Measurements from ENCODE around the gene TSPO. TPM values are rescaled to one million over a fixed set of nuclear protein-coding genes. Genes with fewer than 3 reads are reported as not detected.

Gene TSPO
- total RNA-seq, 1 donor from 2014 or later = 1.6 TPM

DNA sequence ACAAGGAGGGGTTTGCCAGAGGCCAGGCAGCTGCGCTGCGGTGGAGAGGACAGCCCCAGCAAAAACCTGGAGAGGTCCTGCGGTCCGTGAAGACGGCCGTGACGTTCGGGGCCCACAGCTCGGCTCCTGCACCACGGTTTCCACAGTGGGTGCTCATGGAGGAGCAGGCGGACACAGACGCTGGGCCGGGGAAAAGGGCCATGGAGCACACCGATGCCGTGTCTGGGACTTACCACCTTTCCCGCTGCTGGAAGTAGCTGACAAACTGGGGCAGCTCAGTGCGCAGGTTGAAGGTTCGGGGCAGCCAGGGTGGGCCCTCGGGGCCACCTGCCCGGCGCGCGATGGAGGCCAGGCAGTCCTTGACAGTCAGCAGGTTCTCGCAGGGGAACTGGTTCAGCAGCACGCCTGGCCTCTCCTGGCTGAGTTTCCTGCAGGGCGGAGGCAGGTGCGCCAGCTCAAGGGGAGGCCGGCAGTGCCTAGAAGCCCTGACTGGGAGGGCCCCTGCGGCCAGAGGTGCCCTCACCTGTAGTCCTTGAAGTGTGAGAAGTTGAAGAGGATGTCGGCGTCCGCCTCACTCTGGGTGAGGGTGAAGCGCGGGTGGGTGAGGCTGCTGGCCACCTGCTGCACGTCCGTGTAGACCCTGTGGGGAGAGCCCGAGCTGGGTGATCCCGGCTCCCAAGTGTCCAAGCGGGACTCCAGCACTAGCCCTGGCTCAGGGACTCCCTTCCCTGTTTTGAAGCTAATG lies 22.8 kb downstream of the TSPO start:
- Histone ChIP-seq H3K4me2 (no peak overlapping the region), H3K4me3 (no peak overlapping the region), H3K79me2 (ENCODE audit: low read depth) (no peaks in the 10 kb centered on the region), H3K9ac (no peak overlapping the region), H3K4me1 (no peaks in the 10 kb centered on the region), H3K9me3 (ENCODE audit: low read depth) (no peaks in the 10 kb centered on the region), H2AFZ (replicated peaks) (no peak overlapping the region), H3K36me3 (no peaks in the 10 kb centered on the region), H3F3A (ENCODE audit: low read depth) (no peaks in the 10 kb centered on the region), H4K20me1 (ENCODE audit: low read depth) (no peaks in the 10 kb centered on the region), H3K27me3 (no peaks in the 10 kb centered on the region), H3K27ac (no peak overlapping the region)
- no peak for DNase-seq (ENCODE audit: low spot score)
- no peak overlapping the region for H3K27ac Mint-ChIP-seq
- TF ChIP-seq EZH2 (IDR thresholded peaks at IDR 0.05) (no peak), CTCF (IDR thresholded peaks at IDR 0.05) (no peak), EZH2phosphoT487 (IDR thresholded peaks at IDR 0.05) (no peak)
- no peaks in the 10 kb centered on the region for H3K4me1 Mint-ChIP-seq
- H3K27me3 Mint-ChIP-seq (ENCODE audit: insufficient read depth, low read depth) = no peaks in the 10 kb centered on the region
- H3K36me3 Mint-ChIP-seq = peaks cover 12% of the 10 kb centered on the region
- no peaks in the 10 kb centered on the region for H3K9me3 Mint-ChIP-seq
- no peak overlapping the region for H3K4me3 Mint-ChIP-seq

DNA sequence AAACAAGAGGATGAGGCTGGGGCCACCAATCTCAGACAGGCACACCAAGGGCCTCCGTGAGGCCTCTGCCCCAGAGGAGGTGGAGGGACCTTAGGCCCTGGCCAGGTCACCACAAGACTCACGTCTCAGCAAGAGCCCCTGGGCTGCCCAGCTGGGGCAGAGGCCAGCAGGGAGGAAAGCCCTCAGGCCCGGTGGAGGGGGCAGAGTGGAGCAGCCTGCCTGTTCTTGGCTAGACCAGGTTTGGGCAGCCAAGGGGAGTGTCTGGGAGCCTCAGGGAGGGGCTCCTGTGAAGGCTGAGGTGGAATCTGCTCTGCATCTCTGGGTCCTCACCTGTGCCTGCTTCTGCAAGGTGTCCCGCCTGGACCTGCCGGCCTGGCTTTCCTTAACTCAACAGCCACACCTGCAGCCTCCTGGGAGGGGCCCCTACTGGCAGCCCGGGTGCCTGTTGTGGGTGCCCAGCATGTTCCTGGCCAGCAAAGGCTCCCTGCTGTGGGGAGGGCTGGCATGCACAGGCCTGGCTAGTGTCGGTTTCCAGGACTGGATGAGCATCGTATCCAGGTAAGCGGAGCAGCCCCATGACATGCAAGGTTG lies 23.7 kb downstream of the TSPO start:
- Histone ChIP-seq H3K36me3 (no peaks in the 10 kb centered on the region), H3K4me1 (no peaks in the 10 kb centered on the region), H3K9me3 (ENCODE audit: low read depth) (no peaks in the 10 kb centered on the region), H3K4me3 (no peak overlapping the region), H3F3A (ENCODE audit: low read depth) (no peaks in the 10 kb centered on the region), H3K9ac (no peak overlapping the region), H3K27me3 (no peaks in the 10 kb centered on the region), H4K20me1 (ENCODE audit: low read depth) (no peaks in the 10 kb centered on the region), H3K4me2 (no peak overlapping the region), H3K79me2 (ENCODE audit: low read depth) (no peaks in the 10 kb centered on the region), H3K27ac (no peak overlapping the region), H2AFZ (replicated peaks) (no peak overlapping the region)
- Mint-ChIP-seq H3K27ac (no peak overlapping the region), H3K4me1 (no peaks in the 10 kb centered on the region), H3K36me3 (peaks cover 17% of the 10 kb centered on the region), H3K4me3 (no peak overlapping the region), H3K9me3 (no peaks in the 10 kb centered on the region), H3K27me3 (ENCODE audit: insufficient read depth, low read depth) (no peaks in the 10 kb centered on the region)
- no peak for TF ChIP-seq EZH2 (IDR thresholded peaks at IDR 0.05)
- no peak for TF ChIP-seq CTCF (IDR thresholded peaks at IDR 0.05)
- no peak for TF ChIP-seq EZH2phosphoT487 (IDR thresholded peaks at IDR 0.05)
- no peak for DNase-seq (ENCODE audit: low spot score)

DNA sequence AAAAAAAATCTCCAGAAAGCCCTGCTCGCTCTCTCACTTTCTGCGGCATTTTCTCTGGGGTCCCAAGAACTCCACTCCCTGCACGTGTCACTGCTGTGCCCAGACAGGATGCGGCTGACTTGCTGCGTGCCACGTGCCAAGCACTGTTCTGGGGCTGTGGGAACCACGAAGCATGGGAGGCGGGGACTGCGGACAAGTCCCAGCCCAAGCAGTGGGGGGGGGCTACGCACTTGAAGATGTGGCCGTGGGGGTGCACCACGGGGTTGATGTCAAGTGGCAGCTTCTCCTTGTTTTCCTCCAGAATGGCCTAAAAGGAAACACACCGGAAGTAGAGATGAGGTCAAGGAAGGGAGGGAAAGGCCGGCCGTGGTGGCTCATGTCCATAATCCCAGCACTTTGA lies 24.7 kb downstream of the TSPO start:
- H3K4me3 Mint-ChIP-seq = no peak overlapping the region
- H3K36me3 Mint-ChIP-seq = peaks cover 16% of the 10 kb centered on the region
- H3K4me1 Mint-ChIP-seq = no peaks in the 10 kb centered on the region
- Histone ChIP-seq H3K79me2 (ENCODE audit: low read depth) (no peaks in the 10 kb centered on the region), H3K36me3 (no peaks in the 10 kb centered on the region), H3K4me2 (no peak overlapping the region), H3K27ac (no peak overlapping the region), H3F3A (ENCODE audit: low read depth) (no peaks in the 10 kb centered on the region), H4K20me1 (ENCODE audit: low read depth) (no peaks in the 10 kb centered on the region), H3K4me1 (no peaks in the 10 kb centered on the region), H2AFZ (replicated peaks) (no peak overlapping the region), H3K9ac (no peak overlapping the region), H3K9me3 (ENCODE audit: low read depth) (no peaks in the 10 kb centered on the region), H3K27me3 (no peaks in the 10 kb centered on the region), H3K4me3 (no peak overlapping the region)
- H3K27ac Mint-ChIP-seq = no peak overlapping the region
- H3K27me3 Mint-ChIP-seq (ENCODE audit: insufficient read depth, low read depth) = no peaks in the 10 kb centered on the region
- DNase-seq (ENCODE audit: low spot score) = no peak
- no peak for TF ChIP-seq EZH2 (IDR thresholded peaks at IDR 0.05)
- TF ChIP-seq EZH2phosphoT487 (IDR thresholded peaks at IDR 0.05) = no peak
- no peak for TF ChIP-seq CTCF (IDR thresholded peaks at IDR 0.05)
- H3K9me3 Mint-ChIP-seq = no peaks in the 10 kb centered on the region
